GM12891 (cell line): ENCODE measurements around the gene GPER1.

Source experiments
- POLR2A ChIP-seq: IDR thresholded peaks from 2 replicates; pipeline ENCODE4 v1.6.1; 2011; ENCODE audit warnings: low read depth, low read length, control low read depth
- POLR2AphosphoS5 ChIP-seq: IDR thresholded peaks from 2 replicates; pipeline ENCODE4 v1.6.1; 2011; ENCODE audit warnings: low read depth, low read length, control low read depth
- POU2F2 ChIP-seq: IDR thresholded peaks from 2 replicates; pipeline ENCODE4 v1.6.1; 2011; ENCODE audit warnings: low read depth, mild to moderate bottlenecking, control low read depth, low read length, moderate library complexity
- SPI1 ChIP-seq: IDR thresholded peaks from 2 replicates; pipeline ENCODE4 v1.6.1; 2011; ENCODE audit warnings: low read depth, low read length, control low read depth

GRCh38 chr7:1076184-1077072 is 11.5 kb upstream of the GPER1 start:
- TF ChIP-seq POLR2A, result no peak
- no peak for TF ChIP-seq POU2F2
- no peak for TF ChIP-seq SPI1
- TF ChIP-seq POLR2AphosphoS5, result no peak
